Measurements from ENCODE around the gene GMDS. TPM values are rescaled to one million over a fixed set of nuclear protein-coding genes. Genes with fewer than 3 reads are reported as not detected.

Gene GMDS
- total RNA-seq, 2 donors from 2014 or later = 25.4 to 29.5 TPM

GRCh38 chr6:1747531-1747930, 497.9 kb downstream of the GMDS start:
- Mint-ChIP-seq H3K27ac (no peak overlapping the region), H3K4me3 (no peak overlapping the region), H3K9me3 (peaks cover 14% of the 10 kb centered on the region), H3K36me3 (ENCODE audit: low read depth) (no peaks in the 10 kb centered on the region), H3K27me3 (ENCODE audit: insufficient read depth) (peaks cover 1% of the 10 kb centered on the region), H3K4me1 (no peaks in the 10 kb centered on the region)
- no peak overlapping the region for H3K4me3 ChIP-seq (ENCODE audit: low read length)
- no peak for DNase-seq
- no peaks in the 10 kb centered on the region for H3K4me1 ChIP-seq (ENCODE audit: control insufficient read depth, insufficient read depth, low read length)
- no peaks in the 10 kb centered on the region for H3K36me3 ChIP-seq (ENCODE audit: control insufficient read depth, insufficient read depth, low read length)
- no peak overlapping the region for H3K27ac ChIP-seq (ENCODE audit: low read depth, low read length)
- no peak overlapping the region for H3K9ac ChIP-seq (ENCODE audit: extremely low read depth, low read length, poor library complexity, severe bottlenecking)
- no peaks in the 10 kb centered on the region for H3K27me3 ChIP-seq (ENCODE audit: control insufficient read depth, insufficient read depth, low read length, poor library complexity, severe bottlenecking)
- H3K9me3 ChIP-seq (ENCODE audit: control insufficient read depth, low read length) = no peaks in the 10 kb centered on the region
- 93 to 100% methylated on average over 1 to 5 of the region's 5 CpGs for WGBS, 2 experiments (ENCODE audit: insufficient coverage in 1 of 2, insufficient read length in 1 of 2)
- no peak for TF ChIP-seq CTCF (conservative IDR thresholded peaks at IDR 0.05)

DNA sequence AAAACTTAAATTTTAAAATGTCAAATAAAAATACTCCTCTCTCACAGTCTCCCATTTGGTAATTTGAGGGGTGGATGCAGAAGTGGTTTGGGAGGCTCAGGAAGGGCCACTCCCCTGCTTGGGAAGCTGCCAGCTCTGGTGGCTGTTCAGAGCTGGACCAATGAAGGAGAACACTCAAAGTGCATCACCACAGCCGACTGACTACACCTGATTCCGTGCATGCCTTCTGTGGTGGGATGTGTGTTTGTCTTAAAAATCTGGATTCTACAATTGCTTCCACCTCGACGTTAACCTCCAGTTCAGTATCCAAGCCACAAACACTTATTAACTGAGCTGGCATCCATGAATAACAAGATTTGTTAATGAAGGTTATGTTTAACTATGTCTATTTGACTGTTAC, 498.4 kb downstream of the GMDS start:
- Histone ChIP-seq H3K36me3 (ENCODE audit: control insufficient read depth, insufficient read depth, low read length) (no peaks in the 10 kb centered on the region), H3K9me3 (ENCODE audit: control insufficient read depth, low read length) (no peaks in the 10 kb centered on the region), H3K9ac (ENCODE audit: extremely low read depth, low read length, poor library complexity, severe bottlenecking) (no peak overlapping the region), H3K27me3 (ENCODE audit: control insufficient read depth, insufficient read depth, low read length, poor library complexity, severe bottlenecking) (no peaks in the 10 kb centered on the region), H3K27ac (ENCODE audit: low read depth, low read length) (no peak overlapping the region), H3K4me3 (ENCODE audit: low read length) (no peak overlapping the region), H3K4me1 (ENCODE audit: control insufficient read depth, insufficient read depth, low read length) (no peaks in the 10 kb centered on the region)
- TF ChIP-seq CTCF (conservative IDR thresholded peaks at IDR 0.05) = no peak
- DNase-seq = no peak
- 98% methylated on average over 4 of the region's 4 CpGs; no CpG with 5 or more reads in 1 of the 2 experiments for WGBS, 2 experiments (ENCODE audit: insufficient coverage in 1 of 2, insufficient read length in 1 of 2)
- Mint-ChIP-seq H3K9me3 (peaks cover 13% of the 10 kb centered on the region), H3K4me1 (no peaks in the 10 kb centered on the region), H3K27me3 (ENCODE audit: insufficient read depth) (peaks cover 2% of the 10 kb centered on the region), H3K4me3 (no peak overlapping the region), H3K36me3 (ENCODE audit: low read depth) (no peaks in the 10 kb centered on the region), H3K27ac (no peak overlapping the region)

DNA sequence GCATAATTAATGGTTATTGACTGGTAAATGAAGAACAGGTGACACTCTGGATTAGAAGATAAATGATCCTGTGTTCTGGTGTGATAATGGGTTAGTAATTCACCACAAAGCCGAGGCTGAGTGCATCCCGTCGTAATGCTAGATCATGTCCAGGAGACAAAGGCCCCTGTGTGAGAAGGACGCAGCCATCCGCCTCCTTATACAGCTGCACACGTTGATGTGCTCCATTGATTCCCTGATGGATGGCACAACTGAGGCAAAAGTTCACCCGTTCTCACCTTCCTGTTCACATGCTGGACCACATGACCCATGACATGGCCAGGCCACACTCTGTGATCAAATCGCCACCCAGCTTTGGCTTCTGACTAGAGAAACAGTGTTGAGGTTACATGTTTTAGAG, 499.6 kb downstream of the GMDS start:
- H3K27ac Mint-ChIP-seq = no peak overlapping the region
- H3K36me3 Mint-ChIP-seq (ENCODE audit: low read depth) = no peaks in the 10 kb centered on the region
- no peaks in the 10 kb centered on the region for H3K36me3 ChIP-seq (ENCODE audit: control insufficient read depth, insufficient read depth, low read length)
- no peak overlapping the region for H3K4me3 Mint-ChIP-seq
- no peaks in the 10 kb centered on the region for H3K4me1 ChIP-seq (ENCODE audit: control insufficient read depth, insufficient read depth, low read length)
- no peaks in the 10 kb centered on the region for H3K9me3 ChIP-seq (ENCODE audit: control insufficient read depth, low read length)
- H3K9me3 Mint-ChIP-seq = peaks cover under 1% of the 10 kb centered on the region
- TF ChIP-seq CTCF (conservative IDR thresholded peaks at IDR 0.05) = no peak
- no peak overlapping the region for H3K4me3 ChIP-seq (ENCODE audit: low read length)
- no peak for DNase-seq
- H3K27ac ChIP-seq (ENCODE audit: low read depth, low read length) = no peak overlapping the region
- H3K27me3 Mint-ChIP-seq (ENCODE audit: insufficient read depth) = peaks cover 2% of the 10 kb centered on the region
- WGBS, 2 experiments (ENCODE audit: insufficient coverage in 1 of 2, insufficient read length in 1 of 2) = 72 to 92% methylated on average over 8 of the region's 8 CpGs
- no peaks in the 10 kb centered on the region for H3K27me3 ChIP-seq (ENCODE audit: control insufficient read depth, insufficient read depth, low read length, poor library complexity, severe bottlenecking)
- no peak overlapping the region for H3K9ac ChIP-seq (ENCODE audit: extremely low read depth, low read length, poor library complexity, severe bottlenecking)
- no peaks in the 10 kb centered on the region for H3K4me1 Mint-ChIP-seq

All from endodermal cell (in vitro differentiated cells).